GM19455 (cell line): ENCODE results near the gene ERICH2.
"Not testable (repeated sequence)": the region's sequence is repeated elsewhere in the genome, so short reads cannot be mapped to it uniquely, and the experiment has no call there.

Experiments
- ATAC-seq: cut with Tn5 transposase; IDR thresholded peaks from one replicate; pipeline ENCODE4 v1.9.1; 2021; ENCODE audit not compliant: unreplicated experiment

Gene ERICH2

GRCh38 chr2:170770008-170770605, at the start of gene ERICH2:
Gene ERICH2 (plus strand): TSS chr2:170770378. CDS start chr2:170770682, 304 bp downstream.
- ATAC-seq: peak; percentile 67

- ATAC-seq: no peak
These were observed 48.5 kb upstream of the ERICH2 start for GRCh38 chr2:170721678-170722077.

GRCh38 chr2:170722301-170722700, 47.9 kb upstream of the ERICH2 start:
- ATAC-seq: no peak

GRCh38 chr2:170723446-170723958, 46.7 kb upstream of the ERICH2 start:
- no peak for ATAC-seq

GRCh38 chr2:170733798-170734600, 36.2 kb upstream of the ERICH2 start:
- no peak for ATAC-seq

GRCh38 chr2:170734601-170735000, 35.6 kb upstream of the ERICH2 start:
- not testable (repeated sequence) for ATAC-seq

- ATAC-seq: no peak
These were observed 33.5 kb upstream of the ERICH2 start for GRCh38 chr2:170736628-170737027.

GRCh38 chr2:170737406-170737805, 32.8 kb upstream of the ERICH2 start:
- ATAC-seq: no peak

GRCh38 chr2:170737821-170738220, 32.4 kb upstream of the ERICH2 start:
- no peak for ATAC-seq

GRCh38 chr2:170739048-170739447, 31.1 kb upstream of the ERICH2 start:
- no peak for ATAC-seq

GRCh38 chr2:170739507-170740046, 30.6 kb upstream of the ERICH2 start:
- ATAC-seq: no peak

- no peak for ATAC-seq
These were observed 29.5 kb upstream of the ERICH2 start for GRCh38 chr2:170740660-170741059.

GRCh38 chr2:170742000-170742399, 28.2 kb upstream of the ERICH2 start:
- no peak for ATAC-seq

GRCh38 chr2:170742896-170743529, 27.2 kb upstream of the ERICH2 start:
- ATAC-seq: no peak

GRCh38 chr2:170743530-170744239, 26.5 kb upstream of the ERICH2 start:
- no peak for ATAC-seq

- ATAC-seq: no peak
These were observed 25.8 kb upstream of the ERICH2 start for GRCh38 chr2:170744248-170745002.

GRCh38 chr2:170745305-170745704, 24.9 kb upstream of the ERICH2 start:
- ATAC-seq: no peak

GRCh38 chr2:170747921-170748320, 22.3 kb upstream of the ERICH2 start:
- no peak for ATAC-seq

- ATAC-seq: not testable (repeated sequence)
These were observed 18.6 kb upstream of the ERICH2 start for GRCh38 chr2:170751555-170751954.

- ATAC-seq: no peak
These were observed 8.6 kb upstream of the ERICH2 start for GRCh38 chr2:170761572-170761971.
